A673 (cell line): ENCODE results near the gene METTL8.

Experiments used
- CTCF ChIP-seq: fragments of 300-800, 200-600 bp; sonication (generic); conservative IDR thresholded peaks from 2 replicates; pipeline ENCODE4 v1.5.1; 2017; ENCODE audit warnings: low read depth, mild to moderate bottlenecking, antibody characterized with exemption, low read length, moderate library complexity, mixed read lengths
- EZH2 ChIP-seq: fragments of 200-600 bp; sonication (generic); IDR thresholded peaks from 2 replicates; pipeline ENCODE4 v1.6.1; 2017; ENCODE audit warnings: borderline replicate concordance, low read depth, mild to moderate bottlenecking, mixed read lengths, antibody characterized with exemption, low read length; ENCODE audit not compliant: poor library complexity, severe bottlenecking

GRCh38 chr2:171419333-171419732, 14.5 kb downstream of the METTL8 start:
- no peak for TF ChIP-seq CTCF
- no peak for TF ChIP-seq EZH2
